Measurements from ENCODE around the gene RPL5. TPM values are rescaled to one million over a fixed set of nuclear protein-coding genes. Genes with fewer than 3 reads are reported as not detected.

RPL5 gene
- total RNA-seq, 1 donor: 1,772 TPM

- no peak for TF ChIP-seq CTCF (IDR thresholded peaks at IDR 0.05; ENCODE audit: insufficient read depth, low read length)
- H3K4me3 ChIP-seq (ENCODE audit: low read depth, low read length): no peak overlapping the region
- DNase-seq (ENCODE audit: low read depth): no peak
These were observed 18.2 kb downstream of the RPL5 start for GRCh38 chr1:92850019-92850418.

GRCh38 chr1:92851729-92852128, 19.9 kb downstream of the RPL5 start:
- no peak for TF ChIP-seq CTCF (IDR thresholded peaks at IDR 0.05; ENCODE audit: insufficient read depth, low read length)
- H3K4me3 ChIP-seq (ENCODE audit: low read depth, low read length): no peak overlapping the region
- DNase-seq (ENCODE audit: low read depth): no peak

GRCh38 chr1:92853299-92853698, 21.5 kb downstream of the RPL5 start:
- DNase-seq (ENCODE audit: low read depth): no peak
- no peak for TF ChIP-seq CTCF (IDR thresholded peaks at IDR 0.05; ENCODE audit: insufficient read depth, low read length)
- no peak overlapping the region for H3K4me3 ChIP-seq (ENCODE audit: low read depth, low read length)

- no peak for DNase-seq (ENCODE audit: low read depth)
- TF ChIP-seq CTCF (IDR thresholded peaks at IDR 0.05; ENCODE audit: insufficient read depth, low read length): no peak
- no peak overlapping the region for H3K4me3 ChIP-seq (ENCODE audit: low read depth, low read length)
These were observed 22.4 kb downstream of the RPL5 start for GRCh38 chr1:92854101-92854785.

- no peak for DNase-seq (ENCODE audit: low read depth)
- H3K4me3 ChIP-seq (ENCODE audit: low read depth, low read length): no peak overlapping the region
- TF ChIP-seq CTCF (IDR thresholded peaks at IDR 0.05; ENCODE audit: insufficient read depth, low read length): no peak
These were observed 23.4 kb downstream of the RPL5 start for GRCh38 chr1:92855236-92855635.

- H3K4me3 ChIP-seq (ENCODE audit: low read depth, low read length): no peak overlapping the region
- no peak for TF ChIP-seq CTCF (IDR thresholded peaks at IDR 0.05; ENCODE audit: insufficient read depth, low read length)
- no peak for DNase-seq (ENCODE audit: low read depth)
These were observed 26.0 kb downstream of the RPL5 start for GRCh38 chr1:92857817-92858216.
